OCI-LY7 (cell line): ENCODE measurements around the gene EIF3A.

Source experiments
- CTCF ChIP-seq: fragments of 200-600 bp; sonication (generic); conservative IDR thresholded peaks from 2 replicates; pipeline ENCODE4 v1.5.1; 2014; ENCODE audit warnings: mild to moderate bottlenecking, antibody characterized with exemption, low read length, moderate library complexity, mixed read lengths
- EZH2phosphoT487 ChIP-seq: fragments of 200-600 bp; sonication (generic); IDR thresholded peaks from 2 replicates; pipeline ENCODE4 v1.6.1; 2018; ENCODE audit warnings: low read depth, borderline replicate concordance, mild to moderate bottlenecking, mixed run types, antibody characterized with exemption, low read length, moderate library complexity, mixed read lengths

GRCh38 chr10:119090968-119091367 lies 10.4 kb upstream of the EIF3A start:
- TF ChIP-seq CTCF (no peak), EZH2phosphoT487 (no peak)
